HepG2 (cell line): Measurements from ENCODE around the gene ULK3. TPM values are rescaled to one million over a fixed set of nuclear protein-coding genes. Genes with fewer than 3 reads are reported as not detected.

Experiments
- CCAR2 ChIP-seq: fragments of 200-400 bp; formaldehyde crosslinking; optimal IDR thresholded peaks from 2 replicates; pipeline ENCODE3; 2018; ENCODE audit warnings: low read depth, mild to moderate bottlenecking, low read length, moderate library complexity
- CEBPG ChIP-seq: IDR thresholded peaks from 2 replicates; pipeline ENCODE4 v1.6.1; 2016
- ETV6 ChIP-seq: sonication (generic); formaldehyde crosslinking; conservative IDR thresholded peaks from 2 replicates; pipeline ENCODE4 v1.4.0; 2020; ENCODE audit warnings: missing genetic modification reagents
- HDAC2 ChIP-seq: sonication (generic); formaldehyde crosslinking; IDR thresholded peaks from 2 replicates; pipeline ENCODE4 v1.4.0; 2020; ENCODE audit warnings: missing genetic modification reagents
- IRX3 ChIP-seq: sonication (generic); formaldehyde crosslinking; IDR thresholded peaks from 2 replicates; pipeline ENCODE4 v1.8.1; 2023; ENCODE audit warnings: mild to moderate bottlenecking, low read depth, missing genetic modification reagents, borderline replicate concordance
- MAZ ChIP-seq, 2 experiments: sonication (generic) in 1 of 2; formaldehyde crosslinking in 1 of 2; IDR thresholded peaks; 2 replicates each; pipeline versions ENCODE4 v1.5.0 to v1.6.1; 2012 to 2020; ENCODE audit warnings: low read depth in 2 of 2, mild to moderate bottlenecking in 2 of 2, borderline replicate concordance in 1 of 2, improper control_type of control experiment in 1 of 2, low read length in 1 of 2, missing genetic modification reagents in 1 of 2, moderate library complexity in 1 of 2
- PAWR ChIP-seq: sonication (generic); formaldehyde crosslinking; IDR thresholded peaks from 2 replicates; pipeline ENCODE4 v1.4.0; 2020; ENCODE audit warnings: missing genetic modification reagents, mild to moderate bottlenecking, borderline replicate concordance
- RARG ChIP-seq: sonication (generic); formaldehyde crosslinking; IDR thresholded peaks from 2 replicates; pipeline ENCODE4 v1.4.0; 2020; ENCODE audit warnings: low read depth, mild to moderate bottlenecking, missing genetic modification reagents
- RERE ChIP-seq: IDR thresholded peaks from 2 replicates; pipeline ENCODE4 v1.6.1; 2016; ENCODE audit warnings: low read depth, missing genetic modification reagents, missing compliant biosample characterization
- RFX3 ChIP-seq: IDR thresholded peaks from 2 replicates; pipeline ENCODE4 v1.6.1; 2016; ENCODE audit warnings: missing biosample characterization, missing genetic modification reagents
- SALL1 ChIP-seq: sonication (generic); formaldehyde crosslinking; IDR thresholded peaks from 2 replicates; pipeline ENCODE4 v1.8.0; 2022; ENCODE audit warnings: mild to moderate bottlenecking, missing genetic modification reagents
- SSRP1 ChIP-seq: IDR thresholded peaks from 2 replicates; pipeline ENCODE4 v1.6.1; 2016; ENCODE audit warnings: control low read depth
- TBP ChIP-seq: sonication (generic); formaldehyde crosslinking; IDR thresholded peaks from 2 replicates; pipeline ENCODE4 v1.5.0; 2020; ENCODE audit warnings: missing genetic modification reagents
- TGIF2 ChIP-seq: IDR thresholded peaks from 2 replicates; pipeline ENCODE4 v1.6.1; 2016; ENCODE audit warnings: control low read depth, missing compliant biosample characterization
- ZBTB25 ChIP-seq: IDR thresholded peaks from 2 replicates; pipeline ENCODE4 v1.6.1; 2018; ENCODE audit warnings: missing genetic modification reagents
- ZNF121 ChIP-seq: sonication (generic); formaldehyde crosslinking; IDR thresholded peaks from 2 replicates; pipeline ENCODE4 v1.5.0; 2020; ENCODE audit warnings: mild to moderate bottlenecking, missing genetic modification reagents
- ZNF546 ChIP-seq: sonication (generic); formaldehyde crosslinking; conservative IDR thresholded peaks from 2 replicates; pipeline ENCODE4 v1.8.1; 2023; ENCODE audit warnings: mild to moderate bottlenecking, missing genetic modification reagents
- ZNF563 ChIP-seq: sonication (generic); formaldehyde crosslinking; IDR thresholded peaks from 2 replicates; pipeline ENCODE4 v1.8.0; 2022; ENCODE audit warnings: mild to moderate bottlenecking, moderate library complexity, missing genetic modification reagents
- ZNF7 ChIP-seq: IDR thresholded peaks from 2 replicates; pipeline ENCODE4 v1.6.1; 2016; ENCODE audit warnings: missing biosample characterization, missing genetic modification reagents
- polyA plus RNA-seq, 8 experiments: library from polyadenylated mRNA; depleted of rRNA in 3 of 8; stranded (reverse) in 7 of 8; unstranded in 1 of 8; fragments of >200 nt; fragmentation: Illumina TruSeq in 4 of 8; extraction: Trizol in 4 of 8; gene quantifications; 2 replicates each; pipeline versions ENCODE4 v1.2.1 to v1.2.3, GENCODE V29; 2011 to 2016; ENCODE audit warnings: low read depth in 4 of 8, missing spikeins in 1 of 8, mixed read lengths in 1 of 8; ENCODE audit not compliant: insufficient read depth in 1 of 8
- total RNA-seq, 5 experiments: library from RNA; depleted of rRNA; stranded (reverse); fragments of >200 nt; fragmentation: Illumina TruSeq; extraction: Trizol; gene quantifications; 2 replicates each; pipeline ENCODE4 v1.2.3, GENCODE V29; 2016; ENCODE audit warnings: low read depth in 1 of 5
- TF ChIP-seq, protein P1 (sequence below): sonication (generic); formaldehyde crosslinking; IDR thresholded peaks from 2 replicates; pipeline ENCODE4 v1.5.0; 2020; ENCODE audit warnings: mild to moderate bottlenecking, missing genetic modification reagents
- TF ChIP-seq, protein P2 (sequence below): sonication (generic); formaldehyde crosslinking; IDR thresholded peaks from 2 replicates; pipeline ENCODE4 v1.5.1; 2020; ENCODE audit warnings: missing genetic modification reagents, mild to moderate bottlenecking, borderline replicate concordance

The ULK3 gene
- total and polyA plus RNA-seq, 2 of the 13 experiments (the other 11 are each of a cell fraction or from before 2014, with no cell fraction given): 15.2 to 23.7 TPM

DNA sequence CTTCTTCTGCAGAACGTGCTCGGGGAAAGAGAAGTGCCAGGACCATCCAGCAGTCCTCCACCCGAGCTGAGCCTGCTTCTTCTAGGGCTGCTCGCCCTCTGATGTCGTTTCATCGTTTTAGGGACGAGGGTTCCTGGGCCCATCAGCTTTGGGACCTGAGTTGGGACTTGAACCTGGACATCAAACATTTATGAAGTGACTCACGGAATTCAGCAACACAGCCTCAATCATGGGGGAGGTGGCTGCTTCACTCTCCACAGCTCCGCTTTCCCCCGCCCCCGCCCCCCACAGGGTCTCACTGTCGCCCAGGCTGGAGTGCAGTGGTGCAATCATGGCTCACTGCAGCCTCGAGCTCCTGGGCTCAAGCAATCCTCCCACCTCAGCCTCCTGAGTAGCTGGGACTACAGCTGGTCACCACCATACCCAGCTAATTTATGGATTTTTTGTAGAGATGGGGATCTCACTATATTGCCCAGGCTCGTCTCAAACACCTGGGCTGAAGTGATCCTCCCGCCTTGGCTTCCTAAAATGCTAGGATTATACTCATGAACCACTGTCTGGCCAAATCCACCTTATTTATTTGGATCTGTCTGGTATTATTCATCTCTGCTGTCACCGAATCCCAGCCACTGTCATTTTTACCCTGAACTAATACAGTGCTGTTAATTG is 30.9 kb upstream of the ULK3 start (continued):
- no peak for TF ChIP-seq ETV6 (CRISPR knock-in tag)
- TF ChIP-seq, protein P1, sequence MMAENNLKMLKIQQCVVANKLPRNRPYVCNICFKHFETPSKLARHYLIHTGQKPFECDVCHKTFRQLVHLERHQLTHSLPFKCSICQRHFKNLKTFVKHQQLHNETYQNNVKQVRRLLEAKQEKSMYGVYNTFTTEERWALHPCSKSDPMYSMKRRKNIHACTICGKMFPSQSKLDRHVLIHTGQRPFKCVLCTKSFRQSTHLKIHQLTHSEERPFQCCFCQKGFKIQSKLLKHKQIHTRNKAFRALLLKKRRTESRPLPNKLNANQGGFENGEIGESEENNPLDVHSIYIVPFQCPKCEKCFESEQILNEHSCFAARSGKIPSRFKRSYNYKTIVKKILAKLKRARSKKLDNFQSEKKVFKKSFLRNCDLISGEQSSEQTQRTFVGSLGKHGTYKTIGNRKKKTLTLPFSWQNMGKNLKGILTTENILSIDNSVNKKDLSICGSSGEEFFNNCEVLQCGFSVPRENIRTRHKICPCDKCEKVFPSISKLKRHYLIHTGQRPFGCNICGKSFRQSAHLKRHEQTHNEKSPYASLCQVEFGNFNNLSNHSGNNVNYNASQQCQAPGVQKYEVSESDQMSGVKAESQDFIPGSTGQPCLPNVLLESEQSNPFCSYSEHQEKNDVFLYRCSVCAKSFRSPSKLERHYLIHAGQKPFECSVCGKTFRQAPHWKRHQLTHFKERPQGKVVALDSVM (CRISPR knock-in tag): peak; percentile 99
- peak; percentile 13; the same call in 1 of the 2 replicates for TF ChIP-seq CEBPG (CRISPR knock-in tag)
- no peak for TF ChIP-seq HDAC2
- peak; percentile 87 for TF ChIP-seq ZNF121
- no peak for TF ChIP-seq RFX3 (CRISPR knock-in tag)
- TF ChIP-seq SALL1 (CRISPR knock-in tag): 0 out of 2 replicates have a peak, but pooled peaks have one; percentile 44
- no peak for TF ChIP-seq SSRP1 (CRISPR knock-in tag)
- TF ChIP-seq PAWR (CRISPR knock-in tag): no peak
- TF ChIP-seq, protein P2, sequence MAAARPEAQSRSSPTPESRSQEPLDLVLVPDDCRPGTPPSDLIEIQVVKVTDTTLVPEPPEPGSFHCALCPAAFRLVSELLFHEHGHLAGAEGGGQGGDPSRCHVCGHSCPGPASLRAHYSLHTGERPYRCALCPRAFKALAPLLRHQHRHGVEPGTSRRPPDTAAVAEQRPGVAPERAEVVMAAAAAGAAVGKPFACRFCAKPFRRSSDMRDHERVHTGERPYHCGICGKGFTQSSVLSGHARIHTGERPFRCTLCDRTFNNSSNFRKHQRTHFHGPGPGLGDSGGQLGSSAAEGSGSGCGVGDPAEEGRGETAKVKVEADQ: no peak
- TF ChIP-seq MAZ (IDR thresholded peaks at IDR 0.05; ENCODE audit: borderline replicate concordance, low read depth, low read length): no peak
- TF ChIP-seq MAZ (CRISPR knock-in tag; IDR thresholded peaks at IDR 0.05; ENCODE audit: low read depth): no peak
- no peak for TF ChIP-seq ZNF7
- no peak for TF ChIP-seq CCAR2
- TF ChIP-seq RARG (CRISPR knock-in tag): no peak
- TF ChIP-seq IRX3 (CRISPR knock-in tag): no peak
- no peak for TF ChIP-seq TGIF2 (CRISPR knock-in tag)
- 0 out of 2 replicates have a peak, but pooled peaks have one; percentile 0 for TF ChIP-seq ZNF546 (CRISPR knock-in tag)
- no peak for TF ChIP-seq ZBTB25 (CRISPR knock-in tag)
- no peak for TF ChIP-seq TBP (CRISPR knock-in tag)
- TF ChIP-seq RERE (CRISPR knock-in tag): no peak
- TF ChIP-seq ZNF563 (CRISPR knock-in tag): no peak
